CD4-positive, alpha-beta T cell treated with Interleukin-2 at 100 ng/mL for 4 hours (primary cell): ENCODE data around the gene SLC16A12.
A peak's percentile ranks its signal among the peaks of the same experiment; 100 is the strongest.

Experiments used
- DNase-seq: peaks from one replicate; pipeline ENCODE4 v3.0.0-alpha.2; 2020; ENCODE audit warnings: low spot score

Gene SLC16A12

GRCh38 chr10:89389254-89389653 lies 146.1 kb downstream of the SLC16A12 start:
- peak; percentile 35 for DNase-seq

- no peak for DNase-seq
Measured at GRCh38 chr10:89388806-89389205, 146.6 kb downstream of the SLC16A12 start.

- DNase-seq = no peak
Measured at GRCh38 chr10:89384474-89385340, 150.7 kb downstream of the SLC16A12 start.

- DNase-seq = no peak
Measured at GRCh38 chr10:89382757-89383156, 152.6 kb downstream of the SLC16A12 start.
